Activated effector memory CD4-positive, alpha-beta T cell treated with Interleukin-2 at 50 U/mL for 16 hours (primary cell): ENCODE measurements around the gene SYTL3.

Experiments
- DNase-seq: peaks from one replicate; pipeline ENCODE4 v3.0.0-alpha.2; 2020

Gene SYTL3

GRCh38 chr6:158735009-158735408 lies 85.2 kb downstream of the SYTL3 start:
- no peak for DNase-seq

GRCh38 chr6:158737082-158737709 lies 87.3 kb downstream of the SYTL3 start:
- no peak for DNase-seq

GRCh38 chr6:158737710-158738615 lies 88.1 kb downstream of the SYTL3 start:
- no peak for DNase-seq

GRCh38 chr6:158739673-158740072 lies 89.8 kb downstream of the SYTL3 start:
- no peak for DNase-seq

- no peak for DNase-seq
These were observed 93.3 kb downstream of the SYTL3 start for GRCh38 chr6:158743033-158743651.

- no peak for DNase-seq
These were observed 95.2 kb downstream of the SYTL3 start for GRCh38 chr6:158744986-158745430.

GRCh38 chr6:158751224-158751623 lies 101.4 kb downstream of the SYTL3 start:
- no peak for DNase-seq

GRCh38 chr6:158751921-158752320 lies 102.1 kb downstream of the SYTL3 start:
- no peak for DNase-seq

GRCh38 chr6:158752613-158753012 lies 102.8 kb downstream of the SYTL3 start:
- no peak for DNase-seq

- DNase-seq = no peak
These were observed 104.0 kb downstream of the SYTL3 start for GRCh38 chr6:158753811-158754210.

- no peak for DNase-seq
These were observed 104.9 kb downstream of the SYTL3 start for GRCh38 chr6:158754738-158755137.

GRCh38 chr6:158755636-158756035 lies 105.8 kb downstream of the SYTL3 start:
- no peak for DNase-seq

GRCh38 chr6:158756126-158756525 lies 106.3 kb downstream of the SYTL3 start:
- no peak for DNase-seq

GRCh38 chr6:158756977-158757752 lies 107.3 kb downstream of the SYTL3 start:
- DNase-seq = no peak

GRCh38 chr6:158757753-158758090 lies 107.9 kb downstream of the SYTL3 start:
- DNase-seq = no peak

GRCh38 chr6:158758451-158758860 lies 108.6 kb downstream of the SYTL3 start:
- DNase-seq = no peak

- DNase-seq = no peak
These were observed 109.2 kb downstream of the SYTL3 start for GRCh38 chr6:158758941-158759479.

GRCh38 chr6:158759966-158760617 lies 110.2 kb downstream of the SYTL3 start:
- DNase-seq = no peak

- no peak for DNase-seq
These were observed 110.9 kb downstream of the SYTL3 start for GRCh38 chr6:158760618-158761250.

GRCh38 chr6:158761746-158762145 lies 111.9 kb downstream of the SYTL3 start:
- DNase-seq = no peak

- no peak for DNase-seq
These were observed 113.1 kb downstream of the SYTL3 start for GRCh38 chr6:158762787-158763433.
